ENCODE measurements around the gene FBXO31.

The FBXO31 gene

GRCh38 chr16:87316450-87316922 lies 67.1 kb downstream of the FBXO31 start:
- no peak for DNase-seq (ENCODE audit: low read depth in 2 of 3, low spot score in 2 of 3)

- no peak for DNase-seq (ENCODE audit: low read depth in 2 of 3, low spot score in 2 of 3)
Measured at GRCh38 chr16:87314990-87315420, 68.6 kb downstream of the FBXO31 start.

- no peak for DNase-seq (ENCODE audit: low read depth in 2 of 3, low spot score in 2 of 3)
Measured at GRCh38 chr16:87312008-87312407, 71.6 kb downstream of the FBXO31 start.

GRCh38 chr16:87311387-87311786 lies 72.2 kb downstream of the FBXO31 start:
- no peak for DNase-seq (ENCODE audit: low read depth in 2 of 3, low spot score in 2 of 3)

- no peak for DNase-seq (ENCODE audit: low read depth in 2 of 3, low spot score in 2 of 3)
Measured at GRCh38 chr16:87310610-87311009, 73.0 kb downstream of the FBXO31 start.

- no peak for DNase-seq (ENCODE audit: low read depth in 2 of 3, low spot score in 2 of 3)
Measured at GRCh38 chr16:87309620-87310525, 73.7 kb downstream of the FBXO31 start.

GRCh38 chr16:87308826-87309225 lies 74.8 kb downstream of the FBXO31 start:
- DNase-seq (ENCODE audit: low read depth in 2 of 3, low spot score in 2 of 3): no peak

GRCh38 chr16:87306516-87306915 lies 77.1 kb downstream of the FBXO31 start:
- DNase-seq (ENCODE audit: low read depth in 2 of 3, low spot score in 2 of 3): no peak

- no peak for DNase-seq (ENCODE audit: low read depth in 2 of 3, low spot score in 2 of 3)
Measured at GRCh38 chr16:87305505-87306391, 77.8 kb downstream of the FBXO31 start.

- no peak for DNase-seq (ENCODE audit: low read depth in 2 of 3, low spot score in 2 of 3)
Measured at GRCh38 chr16:87304951-87305350, 78.6 kb downstream of the FBXO31 start.

GRCh38 chr16:87303962-87304521 lies 79.5 kb downstream of the FBXO31 start:
- DNase-seq (ENCODE audit: low read depth in 2 of 3, low spot score in 2 of 3): no peak

- no peak for DNase-seq (ENCODE audit: low read depth in 2 of 3, low spot score in 2 of 3)
Measured at GRCh38 chr16:87303431-87303930, 80.1 kb downstream of the FBXO31 start.

GRCh38 chr16:87298857-87299465 lies 84.6 kb downstream of the FBXO31 start:
- no peak for DNase-seq (ENCODE audit: low read depth in 2 of 3, low spot score in 2 of 3)

- DNase-seq (ENCODE audit: low read depth in 2 of 3, low spot score in 2 of 3): no peak
Measured at GRCh38 chr16:87297918-87298631, 85.5 kb downstream of the FBXO31 start.

- no peak for DNase-seq (ENCODE audit: low read depth in 2 of 3, low spot score in 2 of 3)
Measured at GRCh38 chr16:87297407-87297806, 86.2 kb downstream of the FBXO31 start.

GRCh38 chr16:87295661-87296531 lies 87.7 kb downstream of the FBXO31 start:
- DNase-seq (ENCODE audit: low read depth in 2 of 3, low spot score in 2 of 3): no peak

- DNase-seq (ENCODE audit: low read depth in 2 of 3, low spot score in 2 of 3): no peak
Measured at GRCh38 chr16:87295259-87295658, 88.3 kb downstream of the FBXO31 start.

GRCh38 chr16:87293990-87294389 lies 89.6 kb downstream of the FBXO31 start:
- DNase-seq (ENCODE audit: low read depth in 2 of 3, low spot score in 2 of 3): no peak

GRCh38 chr16:87291944-87292343 lies 91.6 kb downstream of the FBXO31 start:
- no peak for DNase-seq (ENCODE audit: low read depth in 2 of 3, low spot score in 2 of 3)

Measured in activated CD8-positive, alpha-beta memory T cell treated with anti-CD3 and anti-CD28 coated beads for 48 hours (primary cell).